Skeletal muscle tissue (tissue), 4 donors: ENCODE measurements around the gene BLMH. TPM values are rescaled to one million over a fixed set of nuclear protein-coding genes. Genes with fewer than 3 reads are reported as not detected.
A peak's percentile ranks its signal among the peaks of the same experiment; 100 is the strongest.

Source experiments
- H3K27ac ChIP-seq: one replicate; pipeline ENCODE4 v1.7.0; 2013; ENCODE audit warnings: mild to moderate bottlenecking, low read depth, low read length, inconsistent platforms
- H3K27me3 ChIP-seq, 3 donors: one replicate each; pipeline ENCODE4 v1.7.0; 2013; ENCODE audit warnings: low read length in 3 of 3; ENCODE audit not compliant: control insufficient read depth in 3 of 3, insufficient read depth in 3 of 3
- H3K36me3 ChIP-seq, 3 donors: one replicate each; pipeline ENCODE4 v1.7.0; 2013; ENCODE audit warnings: low read length in 3 of 3; ENCODE audit not compliant: control insufficient read depth in 3 of 3, insufficient read depth in 3 of 3
- H3K4me1 ChIP-seq, 3 donors: one replicate each; pipeline ENCODE4 v1.7.0; 2013; ENCODE audit warnings: low read length in 3 of 3, mild to moderate bottlenecking in 3 of 3; ENCODE audit not compliant: control insufficient read depth in 3 of 3, insufficient read depth in 3 of 3
- H3K4me3 ChIP-seq, 3 donors: one replicate each; pipeline ENCODE4 v1.7.0; 2013; ENCODE audit warnings: low read length in 3 of 3
- H3K9ac ChIP-seq, 3 donors: one replicate each; pipeline ENCODE4 v1.7.0; 2013; ENCODE audit warnings: low read length in 3 of 3, mild to moderate bottlenecking in 3 of 3, moderate library complexity in 2 of 3, low read depth in 1 of 3
- H3K9me3 ChIP-seq, 3 donors: one replicate each; pipeline ENCODE4 v1.7.0; 2013; ENCODE audit warnings: low read length in 3 of 3; ENCODE audit not compliant: control insufficient read depth in 3 of 3
- total RNA-seq: library from RNA; depleted of rRNA; stranded (reverse); fragments of >200 nt; gene quantifications from one replicate; pipeline ENCODE4 v1.2.3, GENCODE V29; 2014
- donor health status: Osteomylitis.

The BLMH gene, protein sequence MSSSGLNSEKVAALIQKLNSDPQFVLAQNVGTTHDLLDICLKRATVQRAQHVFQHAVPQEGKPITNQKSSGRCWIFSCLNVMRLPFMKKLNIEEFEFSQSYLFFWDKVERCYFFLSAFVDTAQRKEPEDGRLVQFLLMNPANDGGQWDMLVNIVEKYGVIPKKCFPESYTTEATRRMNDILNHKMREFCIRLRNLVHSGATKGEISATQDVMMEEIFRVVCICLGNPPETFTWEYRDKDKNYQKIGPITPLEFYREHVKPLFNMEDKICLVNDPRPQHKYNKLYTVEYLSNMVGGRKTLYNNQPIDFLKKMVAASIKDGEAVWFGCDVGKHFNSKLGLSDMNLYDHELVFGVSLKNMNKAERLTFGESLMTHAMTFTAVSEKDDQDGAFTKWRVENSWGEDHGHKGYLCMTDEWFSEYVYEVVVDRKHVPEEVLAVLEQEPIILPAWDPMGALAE
- total RNA-seq, result 37.1 TPM

GRCh38 chr17:30291543-30292285, at the start of gene BLMH:
BLMH (minus strand) TSS chr17:30291944; CDS start chr17:30291819, 125 bp downstream.
- Histone ChIP-seq H3K27me3 (no peaks in the 10 kb centered on the region), H3K4me3 (peak within 1 kb of the TSS; percentile 76 to 94 (median 89)), H3K9ac (peak within 1 kb of the TSS; percentile 72 to 85 (median 84)), H3K9me3 (no peaks in the 10 kb centered on the region), H3K36me3 (peaks cover 4 to 10% (median 8%) of the 10 kb centered on the region in 3 donors), H3K27ac (peak within 1 kb of the TSS; percentile 51), H3K4me1 (peaks cover 13 to 20% (median 14%) of the 10 kb centered on the region in 3 donors)

GRCh38 chr17:30340801-30341356, 49.1 kb upstream of the BLMH start:
- Histone ChIP-seq H3K4me3 (no peak overlapping the region), H3K9ac (no peak overlapping the region), H3K4me1 (peaks cover 2 to 12% (median 8%) of the 10 kb centered on the region in 3 donors)

DNA sequence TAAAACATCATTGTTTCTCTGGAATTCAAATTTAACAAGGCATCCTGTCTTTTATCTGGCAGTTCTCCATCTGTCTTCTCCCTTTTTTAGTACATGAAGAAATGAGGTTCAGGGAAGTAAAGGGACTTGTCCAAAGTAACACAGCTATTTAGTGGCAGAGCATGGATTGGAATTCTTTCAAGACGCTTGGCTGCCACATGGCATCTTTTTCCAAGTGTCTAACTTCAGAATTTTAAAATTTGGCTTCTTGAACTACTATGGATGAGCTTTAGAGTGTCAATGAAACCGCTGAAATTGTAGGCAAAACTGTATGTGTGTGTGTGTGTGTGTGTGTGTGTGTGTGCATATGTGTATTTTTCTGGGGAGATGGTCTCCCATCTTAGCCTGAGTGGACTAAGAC, 47.3 kb upstream of the BLMH start:
- Histone ChIP-seq H3K4me3 (no peak overlapping the region), H3K27ac (no peak overlapping the region), H3K9me3 (no peaks in the 10 kb centered on the region), H3K36me3 (no peaks in the 10 kb centered on the region), H3K27me3 (no peaks in the 10 kb centered on the region), H3K4me1 (peaks cover 2 to 5% (median 3%) of the 10 kb centered on the region in 3 donors), H3K9ac (no peak overlapping the region)

More at GRCh38 chr17:30340801-30341356, 49.1 kb upstream of the BLMH start:
- Histone ChIP-seq H3K27me3 (no peaks in the 10 kb centered on the region), H3K36me3 (no peaks in the 10 kb centered on the region), H3K27ac (peak overlapping the region; percentile 60), H3K9me3 (no peaks in the 10 kb centered on the region)

DNA sequence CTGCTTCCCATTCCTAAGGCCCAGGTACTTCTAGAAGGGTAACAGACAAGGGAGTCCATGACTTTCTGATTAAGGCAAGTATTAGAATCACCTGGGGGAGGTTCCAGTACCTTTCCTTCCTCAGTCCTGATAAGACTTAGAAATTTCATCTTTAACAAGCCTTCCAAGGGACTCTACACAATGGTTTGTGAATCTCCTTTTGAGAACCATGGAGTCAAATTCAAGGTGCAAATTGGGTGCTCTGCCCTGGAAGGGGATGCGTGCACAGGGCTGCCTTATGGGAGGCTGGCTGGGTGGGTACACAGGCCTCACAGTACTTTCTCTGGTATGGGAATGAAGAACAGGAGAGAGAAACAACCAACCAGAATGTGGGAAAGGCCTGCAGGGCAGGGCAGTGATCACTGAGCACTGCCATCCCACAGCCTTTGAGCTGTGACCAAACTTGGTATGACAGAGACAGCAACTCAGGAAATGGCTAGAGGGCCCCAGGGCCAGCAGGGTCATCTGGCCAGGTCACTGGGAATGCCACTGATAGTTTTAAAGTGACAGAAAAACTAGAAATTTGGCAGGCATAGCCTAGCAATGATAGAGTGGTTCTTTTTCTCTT, 45.8 kb upstream of the BLMH start:
- Histone ChIP-seq H3K4me1 (peaks cover 2 to 5% (median 3%) of the 10 kb centered on the region in 3 donors), H3K27me3 (no peaks in the 10 kb centered on the region), H3K9ac (no peak overlapping the region)

DNA sequence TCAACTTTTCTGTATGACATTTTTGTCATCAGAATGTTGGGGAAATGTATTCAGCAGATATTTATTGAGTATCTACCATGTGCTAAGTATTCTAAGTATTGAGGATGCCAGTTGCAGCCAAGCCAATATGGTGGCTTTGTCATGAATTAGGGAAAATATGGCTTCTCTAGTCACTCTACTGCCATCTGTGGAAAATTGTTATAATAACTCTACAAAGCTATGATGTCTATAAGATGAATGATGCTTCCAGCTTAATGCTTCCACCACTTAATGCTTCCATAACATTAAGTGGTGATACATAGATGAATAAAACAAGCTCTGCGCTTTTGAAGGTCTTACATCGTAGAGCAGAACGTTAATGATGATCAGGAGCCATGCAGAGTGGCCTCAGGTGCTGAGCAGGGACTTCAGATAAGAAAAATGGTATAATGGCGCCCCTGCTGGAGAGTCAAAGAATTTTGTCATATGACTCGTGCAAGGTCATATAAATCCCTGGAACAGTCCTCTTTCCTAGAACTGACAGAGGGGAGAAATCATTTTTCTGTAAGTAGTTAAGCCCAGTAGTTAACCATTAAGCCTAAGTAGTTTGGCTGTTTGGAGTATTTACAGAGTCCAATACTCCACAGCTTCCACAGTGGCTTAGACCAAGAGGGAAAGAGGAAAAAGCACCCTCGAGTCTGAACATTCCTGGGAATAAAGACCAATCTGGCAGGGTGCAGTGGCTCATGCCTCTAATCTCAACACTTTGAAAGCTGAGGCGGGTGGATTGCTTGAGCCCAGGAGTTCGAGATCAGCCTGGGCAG, 44.8 kb upstream of the BLMH start:
- H3K4me3 ChIP-seq, result no peak overlapping the region
- no peak overlapping the region for H3K27ac ChIP-seq
- H3K36me3 ChIP-seq, result no peaks in the 10 kb centered on the region
- no peaks in the 10 kb centered on the region for H3K9me3 ChIP-seq
- H3K9ac ChIP-seq, result no peak overlapping the region
- peaks cover 1 to 3% (median 2%) of the 10 kb centered on the region in 3 donors for H3K4me1 ChIP-seq
- no peaks in the 10 kb centered on the region for H3K27me3 ChIP-seq

More for the DNA sequence above, 45.8 kb upstream of the BLMH start:
- H3K36me3 ChIP-seq, result no peaks in the 10 kb centered on the region
- no peak overlapping the region for H3K27ac ChIP-seq
- no peaks in the 10 kb centered on the region for H3K9me3 ChIP-seq
- no peak overlapping the region for H3K4me3 ChIP-seq

- H3K9me3 ChIP-seq, result no peaks in the 10 kb centered on the region
- no peaks in the 10 kb centered on the region for H3K36me3 ChIP-seq
- no peaks in the 10 kb centered on the region for H3K4me1 ChIP-seq
- no peak overlapping the region for H3K27ac ChIP-seq
- no peak overlapping the region for H3K9ac ChIP-seq
- H3K27me3 ChIP-seq, result peaks cover 0 to 5% (median under 1%) of the 10 kb centered on the region in 3 donors
- H3K4me3 ChIP-seq, result no peak overlapping the region
Measured at GRCh38 chr17:30334421-30334820, 42.7 kb upstream of the BLMH start.

- H3K4me1 ChIP-seq, result no peaks in the 10 kb centered on the region
Measured at GRCh38 chr17:30333503-30334360, 42.0 kb upstream of the BLMH start, which contains the start of gene TMIGD1. TMIGD1 (minus strand) TSS chr17:30334057; CDS start chr17:30332133, 1,924 bp downstream.

DNA sequence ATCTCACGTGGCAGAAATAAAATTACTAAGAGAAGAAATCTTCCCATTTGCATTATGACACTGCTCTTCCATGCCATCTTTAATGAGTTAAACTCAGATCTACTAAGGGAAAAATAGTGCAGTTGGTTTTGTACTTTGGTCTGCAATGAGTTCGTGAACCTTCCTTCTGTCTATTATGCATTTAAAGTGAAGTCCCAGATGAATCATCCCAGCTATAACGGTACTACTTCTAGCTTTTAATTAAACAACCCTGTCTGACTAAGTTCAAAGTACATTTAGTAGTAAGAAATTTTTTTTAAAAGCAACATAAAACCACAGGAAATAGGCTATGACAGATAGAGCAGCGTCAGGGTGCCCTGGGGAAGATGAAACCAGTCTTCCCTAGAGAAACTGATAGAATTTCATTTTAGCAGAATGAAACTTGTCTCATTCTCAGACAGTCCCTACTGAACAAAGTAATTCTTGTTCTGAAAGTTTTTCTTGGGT, 40.4 kb upstream of the BLMH start:
- Histone ChIP-seq H3K27me3 (peaks cover 0 to 6% (median 5%) of the 10 kb centered on the region in 3 donors), H3K36me3 (no peaks in the 10 kb centered on the region), H3K4me3 (no peak overlapping the region), H3K9me3 (no peaks in the 10 kb centered on the region), H3K9ac (no peak overlapping the region), H3K27ac (no peak overlapping the region), H3K4me1 (no peaks in the 10 kb centered on the region)

More at GRCh38 chr17:30333503-30334360, 42.0 kb upstream of the BLMH start, which contains the start of gene TMIGD1:
- Histone ChIP-seq H3K4me3 (no peak within 1 kb of the TSS), H3K27me3 (peaks cover 0 to 6% (median 5%) of the 10 kb centered on the region in 3 donors), H3K27ac (no peak within 1 kb of the TSS), H3K9ac (no peak within 1 kb of the TSS), H3K36me3 (no peaks in the 10 kb centered on the region), H3K9me3 (no peaks in the 10 kb centered on the region)
